ENCODE results near the gene ABCA1. TPM values are rescaled to one million over a fixed set of nuclear protein-coding genes. Genes with fewer than 3 reads are reported as not detected.
A peak's percentile ranks its signal among the peaks of the same experiment; 100 is the strongest.

ABCA1 gene
- total and polyA plus RNA-seq, 2 of the 13 experiments (the other 11 are each of a cell fraction or from before 2014, with no cell fraction given), result 26.8 to 63.8 TPM

GRCh38 chr9:104968025-104968982 lies 40.3 kb upstream of the ABCA1 start (continued):
- TF ChIP-seq, protein P1, sequence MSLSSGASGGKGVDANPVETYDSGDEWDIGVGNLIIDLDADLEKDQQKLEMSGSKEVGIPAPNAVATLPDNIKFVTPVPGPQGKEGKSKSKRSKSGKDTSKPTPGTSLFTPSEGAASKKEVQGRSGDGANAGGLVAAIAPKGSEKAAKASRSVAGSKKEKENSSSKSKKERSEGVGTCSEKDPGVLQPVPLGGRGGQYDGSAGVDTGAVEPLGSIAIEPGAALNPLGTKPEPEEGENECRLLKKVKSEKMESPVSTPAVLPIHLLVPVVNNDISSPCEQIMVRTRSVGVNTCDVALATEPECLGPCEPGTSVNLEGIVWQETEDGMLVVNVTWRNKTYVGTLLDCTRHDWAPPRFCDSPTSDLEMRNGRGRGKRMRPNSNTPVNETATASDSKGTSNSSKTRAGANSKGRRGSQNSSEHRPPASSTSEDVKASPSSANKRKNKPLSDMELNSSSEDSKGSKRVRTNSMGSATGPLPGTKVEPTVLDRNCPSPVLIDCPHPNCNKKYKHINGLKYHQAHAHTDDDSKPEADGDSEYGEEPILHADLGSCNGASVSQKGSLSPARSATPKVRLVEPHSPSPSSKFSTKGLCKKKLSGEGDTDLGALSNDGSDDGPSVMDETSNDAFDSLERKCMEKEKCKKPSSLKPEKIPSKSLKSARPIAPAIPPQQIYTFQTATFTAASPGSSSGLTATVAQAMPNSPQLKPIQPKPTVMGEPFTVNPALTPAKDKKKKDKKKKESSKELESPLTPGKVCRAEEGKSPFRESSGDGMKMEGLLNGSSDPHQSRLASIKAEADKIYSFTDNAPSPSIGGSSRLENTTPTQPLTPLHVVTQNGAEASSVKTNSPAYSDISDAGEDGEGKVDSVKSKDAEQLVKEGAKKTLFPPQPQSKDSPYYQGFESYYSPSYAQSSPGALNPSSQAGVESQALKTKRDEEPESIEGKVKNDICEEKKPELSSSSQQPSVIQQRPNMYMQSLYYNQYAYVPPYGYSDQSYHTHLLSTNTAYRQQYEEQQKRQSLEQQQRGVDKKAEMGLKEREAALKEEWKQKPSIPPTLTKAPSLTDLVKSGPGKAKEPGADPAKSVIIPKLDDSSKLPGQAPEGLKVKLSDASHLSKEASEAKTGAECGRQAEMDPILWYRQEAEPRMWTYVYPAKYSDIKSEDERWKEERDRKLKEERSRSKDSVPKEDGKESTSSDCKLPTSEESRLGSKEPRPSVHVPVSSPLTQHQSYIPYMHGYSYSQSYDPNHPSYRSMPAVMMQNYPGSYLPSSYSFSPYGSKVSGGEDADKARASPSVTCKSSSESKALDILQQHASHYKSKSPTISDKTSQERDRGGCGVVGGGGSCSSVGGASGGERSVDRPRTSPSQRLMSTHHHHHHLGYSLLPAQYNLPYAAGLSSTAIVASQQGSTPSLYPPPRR (CRISPR knock-in tag; IDR thresholded peaks at IDR 0.05; ENCODE audit: borderline replicate concordance), result no peak
- TF ChIP-seq CHCHD3 (CRISPR knock-in tag; IDR thresholded peaks at IDR 0.05), result no peak
- no peak for TF ChIP-seq ZNF768 (CRISPR knock-in tag; IDR thresholded peaks at IDR 0.05)
- TF ChIP-seq, protein P2, sequence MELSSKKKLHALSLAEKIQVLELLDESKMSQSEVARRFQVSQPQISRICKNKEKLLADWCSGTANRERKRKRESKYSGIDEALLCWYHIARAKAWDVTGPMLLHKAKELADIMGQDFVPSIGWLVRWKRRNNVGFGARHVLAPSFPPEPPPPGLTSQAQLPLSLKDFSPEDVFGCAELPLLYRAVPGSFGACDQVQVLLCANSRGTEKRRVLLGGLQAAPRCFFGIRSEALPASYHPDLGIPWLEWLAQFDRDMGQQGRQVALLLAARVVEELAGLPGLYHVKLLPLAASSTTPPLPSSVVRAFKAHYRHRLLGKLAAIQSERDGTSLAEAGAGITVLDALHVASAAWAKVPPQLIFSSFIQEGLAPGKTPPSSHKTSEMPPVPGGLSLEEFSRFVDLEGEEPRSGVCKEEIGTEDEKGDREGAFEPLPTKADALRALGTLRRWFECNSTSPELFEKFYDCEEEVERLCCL (CRISPR knock-in tag; IDR thresholded peaks at IDR 0.05; ENCODE audit: borderline replicate concordance), result no peak
- no peak for TF ChIP-seq RCOR2 (CRISPR knock-in tag; IDR thresholded peaks at IDR 0.05)
- TF ChIP-seq, protein P3, sequence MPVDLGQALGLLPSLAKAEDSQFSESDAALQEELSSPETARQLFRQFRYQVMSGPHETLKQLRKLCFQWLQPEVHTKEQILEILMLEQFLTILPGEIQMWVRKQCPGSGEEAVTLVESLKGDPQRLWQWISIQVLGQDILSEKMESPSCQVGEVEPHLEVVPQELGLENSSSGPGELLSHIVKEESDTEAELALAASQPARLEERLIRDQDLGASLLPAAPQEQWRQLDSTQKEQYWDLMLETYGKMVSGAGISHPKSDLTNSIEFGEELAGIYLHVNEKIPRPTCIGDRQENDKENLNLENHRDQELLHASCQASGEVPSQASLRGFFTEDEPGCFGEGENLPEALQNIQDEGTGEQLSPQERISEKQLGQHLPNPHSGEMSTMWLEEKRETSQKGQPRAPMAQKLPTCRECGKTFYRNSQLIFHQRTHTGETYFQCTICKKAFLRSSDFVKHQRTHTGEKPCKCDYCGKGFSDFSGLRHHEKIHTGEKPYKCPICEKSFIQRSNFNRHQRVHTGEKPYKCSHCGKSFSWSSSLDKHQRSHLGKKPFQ (CRISPR knock-in tag; IDR thresholded peaks at IDR 0.05; ENCODE audit: insufficient replicate concordance), result no peak
- TF ChIP-seq, protein P4, sequence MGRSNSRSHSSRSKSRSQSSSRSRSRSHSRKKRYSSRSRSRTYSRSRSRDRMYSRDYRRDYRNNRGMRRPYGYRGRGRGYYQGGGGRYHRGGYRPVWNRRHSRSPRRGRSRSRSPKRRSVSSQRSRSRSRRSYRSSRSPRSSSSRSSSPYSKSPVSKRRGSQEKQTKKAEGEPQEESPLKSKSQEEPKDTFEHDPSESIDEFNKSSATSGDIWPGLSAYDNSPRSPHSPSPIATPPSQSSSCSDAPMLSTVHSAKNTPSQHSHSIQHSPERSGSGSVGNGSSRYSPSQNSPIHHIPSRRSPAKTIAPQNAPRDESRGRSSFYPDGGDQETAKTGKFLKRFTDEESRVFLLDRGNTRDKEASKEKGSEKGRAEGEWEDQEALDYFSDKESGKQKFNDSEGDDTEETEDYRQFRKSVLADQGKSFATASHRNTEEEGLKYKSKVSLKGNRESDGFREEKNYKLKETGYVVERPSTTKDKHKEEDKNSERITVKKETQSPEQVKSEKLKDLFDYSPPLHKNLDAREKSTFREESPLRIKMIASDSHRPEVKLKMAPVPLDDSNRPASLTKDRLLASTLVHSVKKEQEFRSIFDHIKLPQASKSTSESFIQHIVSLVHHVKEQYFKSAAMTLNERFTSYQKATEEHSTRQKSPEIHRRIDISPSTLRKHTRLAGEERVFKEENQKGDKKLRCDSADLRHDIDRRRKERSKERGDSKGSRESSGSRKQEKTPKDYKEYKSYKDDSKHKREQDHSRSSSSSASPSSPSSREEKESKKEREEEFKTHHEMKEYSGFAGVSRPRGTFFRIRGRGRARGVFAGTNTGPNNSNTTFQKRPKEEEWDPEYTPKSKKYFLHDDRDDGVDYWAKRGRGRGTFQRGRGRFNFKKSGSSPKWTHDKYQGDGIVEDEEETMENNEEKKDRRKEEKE (IDR thresholded peaks at IDR 0.05), result no peak
- TF ChIP-seq NFE2 (CRISPR knock-in tag; IDR thresholded peaks at IDR 0.05), result no peak
- TF ChIP-seq, protein P5, sequence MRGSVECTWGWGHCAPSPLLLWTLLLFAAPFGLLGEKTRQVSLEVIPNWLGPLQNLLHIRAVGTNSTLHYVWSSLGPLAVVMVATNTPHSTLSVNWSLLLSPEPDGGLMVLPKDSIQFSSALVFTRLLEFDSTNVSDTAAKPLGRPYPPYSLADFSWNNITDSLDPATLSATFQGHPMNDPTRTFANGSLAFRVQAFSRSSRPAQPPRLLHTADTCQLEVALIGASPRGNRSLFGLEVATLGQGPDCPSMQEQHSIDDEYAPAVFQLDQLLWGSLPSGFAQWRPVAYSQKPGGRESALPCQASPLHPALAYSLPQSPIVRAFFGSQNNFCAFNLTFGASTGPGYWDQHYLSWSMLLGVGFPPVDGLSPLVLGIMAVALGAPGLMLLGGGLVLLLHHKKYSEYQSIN (CRISPR knock-in tag; IDR thresholded peaks at IDR 0.05; ENCODE audit: borderline replicate concordance), result no peak
- TF ChIP-seq E2F1 (CRISPR knock-in tag; IDR thresholded peaks at IDR 0.05), result no peak
- TF ChIP-seq FOXJ3 (CRISPR knock-in tag; IDR thresholded peaks at IDR 0.05; ENCODE audit: borderline replicate concordance), result no peak
- peak; percentile 56; the same call in 1 of the 2 replicates for TF ChIP-seq REPIN1 (CRISPR knock-in tag; IDR thresholded peaks at IDR 0.05; ENCODE audit: borderline replicate concordance, low read depth)
